ENCODE measurements around the gene TSPAN18.

- TF ChIP-seq, protein P1, sequence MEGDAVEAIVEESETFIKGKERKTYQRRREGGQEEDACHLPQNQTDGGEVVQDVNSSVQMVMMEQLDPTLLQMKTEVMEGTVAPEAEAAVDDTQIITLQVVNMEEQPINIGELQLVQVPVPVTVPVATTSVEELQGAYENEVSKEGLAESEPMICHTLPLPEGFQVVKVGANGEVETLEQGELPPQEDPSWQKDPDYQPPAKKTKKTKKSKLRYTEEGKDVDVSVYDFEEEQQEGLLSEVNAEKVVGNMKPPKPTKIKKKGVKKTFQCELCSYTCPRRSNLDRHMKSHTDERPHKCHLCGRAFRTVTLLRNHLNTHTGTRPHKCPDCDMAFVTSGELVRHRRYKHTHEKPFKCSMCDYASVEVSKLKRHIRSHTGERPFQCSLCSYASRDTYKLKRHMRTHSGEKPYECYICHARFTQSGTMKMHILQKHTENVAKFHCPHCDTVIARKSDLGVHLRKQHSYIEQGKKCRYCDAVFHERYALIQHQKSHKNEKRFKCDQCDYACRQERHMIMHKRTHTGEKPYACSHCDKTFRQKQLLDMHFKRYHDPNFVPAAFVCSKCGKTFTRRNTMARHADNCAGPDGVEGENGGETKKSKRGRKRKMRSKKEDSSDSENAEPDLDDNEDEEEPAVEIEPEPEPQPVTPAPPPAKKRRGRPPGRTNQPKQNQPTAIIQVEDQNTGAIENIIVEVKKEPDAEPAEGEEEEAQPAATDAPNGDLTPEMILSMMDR (IDR thresholded peaks at IDR 0.05), result no peak
- TF ChIP-seq EP300 (IDR thresholded peaks at IDR 0.05; ENCODE audit: borderline replicate concordance in 1 of 2, low read depth in 1 of 2, low read length in 1 of 2), result no peak
Measured at GRCh38 chr11:44695169-44695833, 31.5 kb upstream of the TSPAN18 start.
